G401 (cell line): ENCODE data around the gene C10orf71. TPM values are rescaled to one million over a fixed set of nuclear protein-coding genes. Genes with fewer than 3 reads are reported as not detected.
A peak's percentile ranks its signal among the peaks of the same experiment; 100 is the strongest.

Experiments used
- DNase-seq: peaks from one replicate; pipeline ENCODE4 v3.0.0-alpha.2; 2015; ENCODE audit warnings: low spot score
- in situ Hi-C: cut with HindIII; loops from 2 replicates; pipeline ENCODE4 v1.10.0; 2016; ENCODE audit warnings: low sequenced_read_pairs, mixed read lengths
- total RNA-seq: library from RNA; depleted of rRNA; stranded (reverse); fragments of >200 nt; shearing (Covaris generic); gene quantifications from 2 replicates; pipeline ENCODE4 v1.2.3, GENCODE V29; 2014

Gene C10orf71
- total RNA-seq, 1 experiment from 2014 or later: not detected

- in situ Hi-C loops: no loop called here
- DNase-seq: no peak
Measured at GRCh38 chr10:49350846-49351532, 52.0 kb downstream of the C10orf71 start.

GRCh38 chr10:49351669-49352068 is 52.7 kb downstream of the C10orf71 start:
- in situ Hi-C loops: no loop called here
- no peak for DNase-seq

- no peak for DNase-seq
- in situ Hi-C loops: no loop called here
Measured at GRCh38 chr10:49352323-49352722, 53.4 kb downstream of the C10orf71 start.

GRCh38 chr10:49353026-49353894 is 54.3 kb downstream of the C10orf71 start:
- DNase-seq: no peak
- in situ Hi-C loops: no loop called here

GRCh38 chr10:49353895-49354566 is 55.1 kb downstream of the C10orf71 start:
- in situ Hi-C loops: no loop called here

GRCh38 chr10:49354593-49354992 is 55.6 kb downstream of the C10orf71 start:
- in situ Hi-C loops: no loop called here
- no peak for DNase-seq

More at GRCh38 chr10:49353895-49354566, 55.1 kb downstream of the C10orf71 start:
- DNase-seq: no peak

GRCh38 chr10:49355221-49355620 is 56.3 kb downstream of the C10orf71 start:
- in situ Hi-C loops: no loop called here
- no peak for DNase-seq

- peak; percentile 25 for DNase-seq
- in situ Hi-C loops: no loop called here
Measured at GRCh38 chr10:49356181-49356580, 57.2 kb downstream of the C10orf71 start.

GRCh38 chr10:49356944-49357343 is 58.0 kb downstream of the C10orf71 start:
- DNase-seq: no peak
- in situ Hi-C loops: no loop called here

GRCh38 chr10:49357910-49358309 is 58.9 kb downstream of the C10orf71 start:
- no peak for DNase-seq
- in situ Hi-C loops: no loop called here

- DNase-seq: peak; percentile 12
- in situ Hi-C loops: no loop called here
Measured at GRCh38 chr10:49359349-49360270, 60.6 kb downstream of the C10orf71 start.

GRCh38 chr10:49360271-49361177 is 61.6 kb downstream of the C10orf71 start:
- DNase-seq: peak; percentile 52
- in situ Hi-C loops: no loop called here

- in situ Hi-C loops: no loop called here
- DNase-seq: no peak
Measured at GRCh38 chr10:49361178-49361554, 62.2 kb downstream of the C10orf71 start.

- in situ Hi-C loops: no loop called here
- no peak for DNase-seq
Measured at GRCh38 chr10:49361735-49362568, 63.0 kb downstream of the C10orf71 start.

GRCh38 chr10:49362596-49363260 is 63.8 kb downstream of the C10orf71 start:
- in situ Hi-C loops: no loop called here
- no peak for DNase-seq

GRCh38 chr10:49363309-49364031 is 64.5 kb downstream of the C10orf71 start:
- no peak for DNase-seq
- in situ Hi-C loops: no loop called here
